Measurements from ENCODE around the gene ABLIM2.
"Not testable (repeated sequence)": the region's sequence is repeated elsewhere in the genome, so short reads cannot be mapped to it uniquely, and the experiment has no call there.

ABLIM2 gene

DNA sequence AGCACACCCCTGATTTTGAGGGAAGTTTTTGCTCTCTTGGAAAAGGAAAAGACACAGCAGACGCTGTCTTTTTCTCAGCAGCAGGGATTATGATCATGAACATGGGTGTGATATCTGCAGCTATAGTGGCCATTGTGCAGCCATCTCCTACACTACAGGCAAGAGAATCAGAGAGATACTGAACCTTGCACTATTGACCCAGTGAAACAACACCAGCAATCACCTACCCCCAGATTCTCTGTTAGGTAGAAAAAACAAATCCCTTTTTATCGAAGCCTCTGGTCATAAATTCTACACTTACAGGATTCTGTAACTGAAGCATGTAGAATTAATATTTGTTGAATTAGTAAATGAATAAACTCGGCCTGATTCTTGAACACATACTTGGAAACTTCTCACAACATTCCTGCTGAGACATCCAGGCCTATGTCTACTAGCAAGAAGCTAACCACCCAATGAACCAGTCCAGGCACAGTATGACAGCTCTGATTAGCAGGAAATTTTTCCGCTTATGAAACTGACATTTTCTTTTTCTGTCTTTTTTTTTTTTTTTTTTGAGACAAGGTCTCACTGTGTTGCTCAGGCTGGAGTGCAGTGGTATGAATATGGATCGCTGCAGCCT lies 213.9 kb downstream of the ABLIM2 start:
- DNase-seq (ENCODE audit: low read depth in 2 of 3, low spot score in 1 of 3), result no peak

DNA sequence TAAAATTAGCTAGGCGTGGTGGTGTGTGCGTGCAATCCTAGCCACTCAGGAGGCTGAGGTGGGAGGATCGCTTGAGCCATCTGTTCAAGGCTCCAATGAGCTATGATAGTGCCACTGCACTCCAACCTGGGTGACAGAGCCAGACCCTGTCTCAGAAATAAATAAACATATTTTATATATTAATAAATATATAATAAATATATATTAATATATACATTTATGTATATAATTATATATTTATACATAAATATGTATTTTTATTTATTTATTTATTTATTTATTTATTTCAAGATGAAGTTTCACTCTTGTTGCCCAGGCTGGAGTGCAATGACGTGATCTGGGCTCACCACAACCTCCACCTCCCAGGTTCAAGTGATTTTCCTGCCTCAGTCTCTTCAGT lies 214.9 kb downstream of the ABLIM2 start:
- DNase-seq (ENCODE audit: low read depth in 2 of 3, low spot score in 1 of 3), result not testable (repeated sequence)

DNA sequence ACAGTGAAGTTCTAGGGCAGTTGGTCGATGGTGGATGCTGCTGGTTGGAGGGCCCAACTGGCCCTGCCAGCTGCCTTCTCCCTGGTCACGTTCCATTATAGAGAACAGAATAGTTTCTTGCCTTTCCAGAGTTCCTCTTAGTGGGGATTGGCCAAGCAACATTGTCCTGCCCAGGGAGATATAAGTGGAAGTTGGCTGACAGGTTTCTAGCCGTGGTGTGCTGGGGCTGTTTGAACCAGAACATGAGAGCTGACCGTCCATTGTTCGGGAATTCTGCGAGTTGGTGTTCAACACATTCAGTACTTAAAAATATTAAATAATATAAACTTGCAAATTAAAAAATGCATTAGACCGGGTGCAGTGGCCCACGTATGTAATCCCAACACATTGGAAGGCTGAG lies 215.4 kb downstream of the ABLIM2 start:
- no peak for DNase-seq (ENCODE audit: low read depth in 2 of 3, low spot score in 1 of 3)

DNA sequence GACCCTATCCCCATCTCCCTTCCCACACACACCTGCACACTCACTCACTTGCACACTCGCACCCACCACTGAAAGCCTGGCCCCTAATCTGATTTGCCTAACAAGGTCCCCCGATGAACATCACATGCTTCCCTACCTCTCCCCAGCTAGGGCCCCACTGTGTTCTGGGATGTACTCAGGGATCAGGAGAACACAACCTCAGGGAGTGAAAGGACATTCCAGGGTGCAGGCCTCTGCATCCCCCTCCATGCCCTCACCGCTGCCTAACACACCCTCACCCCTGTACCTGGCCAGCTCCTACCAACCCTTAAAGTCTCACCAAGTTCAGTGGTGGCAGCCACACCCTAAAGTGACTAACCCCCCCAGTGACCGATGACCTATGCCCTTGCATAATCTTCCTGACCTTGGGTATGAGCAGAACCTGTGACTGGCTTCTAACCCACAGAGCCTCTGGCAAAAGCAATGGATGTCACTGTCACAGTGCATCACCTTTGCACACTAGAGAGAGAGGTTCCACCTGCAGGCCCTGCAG lies 216.6 kb downstream of the ABLIM2 start:
- DNase-seq (ENCODE audit: low read depth in 2 of 3, low spot score in 1 of 3), result no peak

DNA sequence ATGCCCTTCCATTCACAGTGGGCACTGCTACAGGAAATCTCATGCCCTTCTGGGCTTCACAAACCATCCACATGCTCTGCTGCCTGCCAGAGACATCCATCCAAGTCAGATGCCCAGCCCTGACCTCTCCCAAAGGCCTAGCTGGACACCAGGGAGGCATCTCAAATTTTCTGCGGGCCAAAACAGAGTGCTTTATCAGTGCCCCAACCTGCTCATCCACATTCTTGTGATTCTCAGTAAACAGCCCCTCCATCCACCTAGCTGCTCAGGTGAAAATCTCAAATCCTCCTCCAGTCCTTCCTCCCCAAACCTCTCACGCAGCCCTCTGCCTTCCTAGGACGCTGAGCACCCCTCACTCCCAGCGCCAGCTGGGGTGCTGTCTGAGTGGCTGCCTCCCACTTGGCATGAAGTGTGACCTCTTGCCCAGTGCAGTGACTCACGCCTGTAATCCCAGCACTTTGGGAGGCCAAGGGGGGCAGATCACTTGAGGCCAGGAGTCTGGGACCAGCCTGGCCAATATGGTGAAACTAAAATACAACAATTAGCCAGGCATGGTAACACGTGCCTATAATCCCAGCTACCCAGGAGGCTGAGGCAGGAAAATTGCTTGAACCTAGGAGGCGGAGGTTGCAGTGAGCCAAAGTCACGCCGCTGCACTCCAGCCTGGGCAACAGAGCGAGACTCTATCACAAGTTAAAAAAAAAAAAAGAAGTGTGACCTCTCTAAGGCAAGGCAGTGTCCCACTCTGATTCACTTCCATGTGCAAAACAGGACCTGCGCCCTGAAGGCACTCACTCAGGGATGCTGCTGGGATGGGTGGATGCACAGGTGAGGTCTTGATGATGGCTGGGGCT lies 217.3 kb downstream of the ABLIM2 start:
- no peak for DNase-seq (ENCODE audit: low read depth in 2 of 3, low spot score in 1 of 3)

DNA sequence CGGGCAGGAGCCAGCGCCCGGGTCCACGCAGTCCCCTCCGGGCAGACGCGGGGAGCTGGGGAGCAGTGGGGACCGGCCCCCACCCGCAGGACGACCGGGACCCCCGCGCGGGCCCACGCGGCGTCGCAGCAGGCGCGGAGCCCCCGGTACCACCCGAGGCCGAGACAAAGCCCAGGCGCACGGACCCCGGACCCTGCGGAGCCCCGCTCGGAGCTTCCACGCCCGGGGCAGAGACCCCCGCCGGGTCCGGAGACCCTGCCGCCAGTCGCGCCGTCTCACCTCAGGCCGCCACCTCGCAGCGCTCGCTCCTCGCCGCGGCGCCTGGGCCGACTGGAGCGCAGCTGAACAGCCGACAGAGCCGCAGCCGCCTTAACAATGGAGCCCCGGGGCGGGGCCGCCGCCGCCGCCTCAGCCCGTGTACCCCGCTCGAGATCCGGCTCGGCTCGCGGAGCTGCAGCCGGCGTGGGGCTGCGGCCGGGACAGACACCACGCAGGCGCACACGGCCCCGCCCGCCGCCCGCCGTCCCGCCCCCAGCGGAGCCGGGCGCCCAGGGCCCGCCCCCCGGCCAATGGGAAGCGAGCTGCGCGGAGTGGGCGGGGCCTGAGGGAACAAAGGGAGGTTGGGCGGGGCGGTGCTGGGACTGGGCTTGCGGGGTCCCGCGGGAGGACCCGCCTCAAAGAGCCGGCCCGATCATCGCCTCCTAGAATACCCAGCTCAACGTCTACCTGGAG lies 219.1 kb downstream of the ABLIM2 start, which contains the start of gene AFAP1:
Gene AFAP1 (minus strand): TSS at position 485 of the 732 bp plus-strand sequence. CDS start 67,783 bp downstream, outside the sequence.
- peak; percentile 73 to 86 (median 74) for DNase-seq (ENCODE audit: low read depth in 2 of 3, low spot score in 1 of 3)

DNA sequence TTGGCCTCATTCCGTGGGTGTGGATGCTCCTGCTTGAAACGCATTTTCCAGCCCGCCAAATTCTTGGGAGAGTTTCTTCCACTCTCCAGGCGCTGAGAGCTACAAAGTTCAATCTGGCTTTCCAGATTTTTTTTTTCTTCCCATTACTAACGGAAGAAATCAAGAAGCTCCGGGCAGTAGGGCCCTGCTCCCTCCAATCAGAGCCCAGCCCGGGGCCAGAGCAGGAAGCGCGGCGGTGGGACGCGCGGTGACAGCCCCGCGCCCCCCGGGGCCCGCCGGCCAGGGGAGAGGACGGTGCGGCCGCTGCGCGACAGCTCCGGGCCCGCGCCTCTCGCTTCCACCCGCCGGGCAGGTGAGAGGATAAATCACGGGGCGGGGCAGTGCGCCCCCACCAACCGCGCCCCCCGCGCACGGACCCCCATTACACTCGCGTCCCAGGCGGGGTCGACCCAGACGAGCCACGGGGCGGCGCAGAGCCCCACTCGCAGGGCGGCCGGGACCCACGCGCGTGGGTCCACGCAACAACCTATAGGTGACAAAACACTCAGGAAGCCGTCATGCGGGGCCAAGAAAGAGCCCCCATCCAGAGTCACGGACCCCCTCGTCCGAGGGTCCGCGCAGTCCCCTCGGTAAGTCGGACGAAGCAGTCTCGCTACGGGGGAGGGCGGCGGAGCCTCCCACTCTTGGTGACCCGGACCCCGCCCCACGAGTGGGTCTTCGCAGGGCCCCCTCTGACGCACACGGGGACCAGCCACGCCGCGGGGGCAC lies 219.8 kb downstream of the ABLIM2 start:
- no peak for DNase-seq (ENCODE audit: low read depth in 2 of 3, low spot score in 1 of 3)

DNA sequence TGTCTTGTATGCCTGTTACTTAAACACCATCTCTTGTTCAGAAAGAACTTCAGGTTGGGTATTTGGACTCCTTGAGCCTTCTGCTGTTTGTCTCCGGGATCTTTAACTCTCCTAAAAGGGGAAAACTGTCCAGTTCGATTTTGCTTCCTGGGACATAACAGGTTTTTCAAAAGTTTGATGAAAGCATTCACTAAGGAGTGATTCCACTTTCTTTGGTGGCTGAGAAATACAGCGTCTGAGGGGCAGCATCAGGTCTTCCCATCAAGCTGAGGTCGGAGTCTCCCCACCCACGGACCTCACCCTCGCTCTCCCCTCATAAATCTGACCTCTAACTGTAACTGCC lies 220.4 kb downstream of the ABLIM2 start:
- no peak for DNase-seq (ENCODE audit: low read depth in 2 of 3, low spot score in 1 of 3)

DNA sequence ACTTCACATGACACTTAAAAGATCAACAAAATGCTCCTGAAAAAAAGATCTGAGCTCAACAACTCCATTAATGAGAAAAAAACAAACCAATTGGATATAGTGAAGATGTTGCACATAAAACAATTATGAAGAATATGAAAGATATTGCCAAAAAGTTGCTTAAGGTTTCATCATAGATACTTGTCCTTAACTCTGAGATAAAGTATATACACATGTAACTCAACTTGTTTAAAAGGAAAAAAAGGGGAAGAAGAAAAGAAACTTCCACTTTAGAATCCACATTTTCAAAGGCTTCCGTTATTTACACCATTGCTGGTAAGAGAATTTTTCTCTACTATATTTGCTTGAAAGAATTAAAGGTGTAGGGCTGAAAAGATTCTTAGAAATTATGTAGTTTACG lies 221.6 kb downstream of the ABLIM2 start:
- DNase-seq (ENCODE audit: low read depth in 2 of 3, low spot score in 1 of 3), result no peak

DNA sequence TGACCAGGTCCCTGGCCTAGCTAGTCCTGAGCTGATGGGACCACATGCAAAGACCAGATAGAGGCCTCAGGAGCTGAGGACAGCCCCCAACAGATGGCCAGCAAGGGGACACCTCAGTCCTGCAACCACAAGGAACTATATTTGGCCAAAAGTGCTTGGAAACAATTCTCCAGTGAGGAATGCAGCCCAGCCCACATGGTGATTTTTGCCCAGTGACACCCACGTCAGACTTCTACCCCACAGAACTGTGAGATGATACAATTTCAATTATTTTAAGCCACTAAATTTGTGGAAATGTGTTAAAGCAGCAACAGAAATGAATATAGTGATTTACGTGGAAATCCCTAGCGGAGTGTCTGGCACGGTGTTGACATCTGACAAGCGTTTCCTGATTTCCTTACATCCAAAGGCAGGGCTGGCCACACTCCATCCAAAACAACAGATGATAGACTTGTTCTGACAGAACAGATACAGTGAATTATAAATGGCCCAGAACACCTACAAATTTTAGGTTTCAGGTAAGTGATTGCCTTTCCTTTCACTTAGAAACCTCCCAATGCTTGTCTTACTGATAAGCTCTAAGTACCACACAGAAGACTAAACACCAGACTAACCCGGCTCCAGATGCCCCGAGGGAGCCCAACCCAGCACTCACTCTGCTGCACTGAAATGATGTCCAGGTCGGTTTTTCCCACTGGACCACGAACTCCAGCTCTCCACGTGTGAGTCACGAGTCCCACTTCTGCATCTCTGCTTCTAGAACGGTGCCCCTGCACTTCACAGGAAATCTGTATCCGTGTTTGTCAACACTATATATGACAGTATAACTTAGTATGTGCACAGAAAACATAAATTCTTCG lies 224.7 kb downstream of the ABLIM2 start:
- DNase-seq (ENCODE audit: low read depth in 2 of 3, low spot score in 1 of 3), result no peak

DNA sequence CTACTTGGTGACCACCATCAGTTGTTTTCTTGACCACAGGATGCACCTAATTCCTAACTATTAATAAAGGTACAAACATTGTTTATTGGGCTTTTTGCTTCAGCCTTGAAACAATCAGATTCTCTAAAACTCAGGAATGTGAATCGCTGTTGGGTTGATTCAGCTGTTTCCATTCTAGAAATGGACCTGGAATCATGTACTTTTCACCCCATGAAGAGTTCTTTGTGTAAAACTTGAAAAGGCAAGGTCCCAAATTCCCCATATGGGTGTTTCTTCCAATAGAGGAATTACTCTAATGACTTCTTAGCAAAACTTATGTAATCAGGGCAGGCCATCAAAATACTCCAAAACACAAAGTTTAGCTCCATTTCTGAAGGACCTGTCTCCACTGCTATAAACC lies 226.3 kb downstream of the ABLIM2 start:
- no peak for DNase-seq (ENCODE audit: low read depth in 2 of 3, low spot score in 1 of 3)

DNA sequence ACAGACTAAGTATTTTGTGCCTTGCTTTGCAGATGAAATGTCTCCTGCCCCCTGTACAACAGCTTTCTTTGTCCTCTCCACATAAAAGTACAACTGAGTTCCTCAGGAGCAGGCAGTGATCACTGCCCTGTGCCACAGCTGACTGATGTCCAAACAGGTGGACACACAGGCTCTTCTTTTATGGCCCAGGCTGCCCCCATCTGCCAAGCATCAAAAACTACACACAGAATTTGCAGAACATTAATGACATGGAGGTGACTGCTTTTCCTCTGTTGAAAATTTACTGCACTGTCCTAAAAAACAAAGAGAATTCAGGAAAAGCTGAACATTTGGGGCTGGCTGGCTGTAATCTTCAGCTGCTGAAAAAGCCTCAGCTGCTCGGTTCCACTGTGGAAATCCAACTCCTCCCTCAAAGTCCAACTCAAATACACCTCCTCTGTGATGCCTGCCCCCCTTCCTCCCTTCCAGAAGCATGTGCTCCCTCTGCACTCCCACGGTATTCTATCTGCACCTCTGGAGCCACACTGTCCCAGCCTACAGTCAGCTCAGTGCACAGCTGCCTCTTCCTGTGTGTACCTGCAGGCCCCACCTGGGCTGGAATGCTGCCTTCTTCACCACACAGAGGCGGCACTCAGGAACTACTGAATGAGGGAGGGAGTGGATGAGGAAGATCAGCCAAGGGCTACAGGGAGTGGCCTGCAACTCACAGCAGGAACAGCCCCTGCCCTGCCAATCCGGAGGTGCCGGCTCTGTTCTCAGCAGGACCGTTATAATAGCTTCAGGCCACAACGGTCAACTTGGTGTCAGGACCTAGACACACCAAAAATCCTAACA lies 229.3 kb downstream of the ABLIM2 start:
- no peak for DNase-seq (ENCODE audit: low read depth in 2 of 3, low spot score in 1 of 3)

DNA sequence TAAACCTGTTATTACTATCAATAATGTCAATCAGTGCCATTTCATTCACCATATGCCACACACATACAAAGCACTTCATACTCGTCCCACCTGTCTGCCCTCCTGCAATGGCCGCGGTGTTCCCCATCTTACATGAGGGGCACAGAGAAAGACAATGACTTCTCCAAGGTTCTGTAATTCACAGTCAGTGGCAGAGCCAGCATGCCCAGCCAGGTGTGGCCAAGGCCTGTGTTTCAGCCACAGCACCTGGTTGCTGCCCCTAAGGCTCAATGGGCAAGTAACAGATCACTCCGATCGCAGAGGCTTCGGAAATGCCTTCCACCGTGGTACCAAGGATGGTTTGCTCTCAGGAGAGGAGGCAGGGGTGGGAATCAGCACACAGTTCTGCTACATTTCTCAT lies 229.9 kb downstream of the ABLIM2 start:
- DNase-seq (ENCODE audit: low read depth in 2 of 3, low spot score in 1 of 3), result no peak

DNA sequence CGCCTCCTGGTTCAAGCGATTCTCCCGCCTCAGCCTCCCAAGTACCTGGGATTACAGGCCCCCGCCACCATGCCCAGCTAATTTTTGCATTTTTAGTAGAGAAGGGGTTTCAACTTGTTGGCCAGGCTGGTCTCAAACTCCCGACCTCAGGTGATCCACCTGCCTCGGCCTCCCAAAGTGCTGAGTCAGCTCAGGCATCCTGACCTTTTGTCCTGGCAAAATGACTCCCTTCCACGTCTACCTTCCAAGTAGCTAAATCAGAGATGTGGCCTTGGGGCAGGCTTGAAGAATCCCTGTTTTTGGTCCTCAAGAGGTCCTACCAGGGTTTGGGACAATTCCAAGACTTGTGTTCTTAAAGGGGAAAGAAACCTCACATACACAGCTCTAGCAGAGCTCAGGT lies 231.8 kb downstream of the ABLIM2 start:
- no peak for DNase-seq (ENCODE audit: low read depth in 2 of 3, low spot score in 1 of 3)

DNA sequence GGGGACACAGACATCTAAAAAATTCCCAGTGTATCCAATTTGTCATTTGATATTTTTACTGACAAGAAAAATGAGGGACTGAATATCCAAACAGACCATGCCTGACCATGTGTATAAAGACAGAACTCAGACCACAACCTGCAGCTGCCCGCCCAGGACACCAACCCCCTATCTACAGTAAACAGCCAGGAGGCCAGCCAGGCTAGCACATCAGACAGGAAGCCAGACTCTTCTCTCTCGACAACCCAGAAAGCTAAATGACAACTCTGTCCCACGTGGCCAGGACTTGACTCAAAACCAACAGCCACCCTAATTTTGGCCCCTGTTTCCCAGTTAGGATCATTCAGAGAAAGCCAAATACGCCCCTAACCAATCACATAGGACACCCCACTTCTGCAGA lies 234.0 kb downstream of the ABLIM2 start:
- DNase-seq (ENCODE audit: low read depth in 2 of 3, low spot score in 1 of 3), result no peak

DNA sequence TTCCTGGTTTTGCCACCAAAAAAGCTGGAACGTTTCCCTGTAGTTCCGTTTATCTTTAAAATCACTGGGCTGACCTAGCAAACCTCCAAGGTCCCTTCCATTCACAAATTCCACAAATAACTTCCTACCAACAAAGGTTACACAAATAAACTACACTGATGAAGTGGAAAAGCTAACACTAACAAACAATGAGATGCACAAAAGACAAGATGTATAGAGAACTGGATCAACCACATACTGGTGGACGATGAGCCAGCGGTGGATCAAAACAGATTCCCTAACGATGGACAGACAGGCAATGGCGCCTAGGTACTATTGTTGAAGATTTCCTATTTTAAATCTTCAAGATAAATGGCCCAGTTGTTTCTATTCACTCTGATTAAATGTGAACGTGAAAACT lies 234.4 kb downstream of the ABLIM2 start:
- DNase-seq (ENCODE audit: low read depth in 2 of 3, low spot score in 1 of 3), result no peak

DNA sequence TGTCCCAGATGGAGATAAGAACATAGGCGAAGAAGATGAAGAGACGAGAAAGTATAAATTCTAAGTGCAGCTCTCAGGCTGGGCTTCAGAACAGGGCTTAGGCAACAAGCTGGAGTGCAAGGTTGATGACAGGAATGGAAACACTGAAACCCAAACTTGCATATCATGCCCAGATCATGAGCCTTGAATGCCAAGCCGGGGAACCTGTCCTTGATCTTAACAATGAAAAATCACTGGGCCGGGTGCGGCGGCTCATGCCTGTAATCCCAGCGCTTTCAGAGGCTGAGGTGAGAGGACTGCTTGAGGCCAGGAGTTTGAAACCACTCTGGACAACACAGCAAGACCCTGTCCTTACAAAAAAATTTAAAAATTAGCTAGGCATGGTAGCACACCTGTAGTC lies 236.1 kb downstream of the ABLIM2 start:
- no peak for DNase-seq (ENCODE audit: low read depth in 2 of 3, low spot score in 1 of 3)

DNA sequence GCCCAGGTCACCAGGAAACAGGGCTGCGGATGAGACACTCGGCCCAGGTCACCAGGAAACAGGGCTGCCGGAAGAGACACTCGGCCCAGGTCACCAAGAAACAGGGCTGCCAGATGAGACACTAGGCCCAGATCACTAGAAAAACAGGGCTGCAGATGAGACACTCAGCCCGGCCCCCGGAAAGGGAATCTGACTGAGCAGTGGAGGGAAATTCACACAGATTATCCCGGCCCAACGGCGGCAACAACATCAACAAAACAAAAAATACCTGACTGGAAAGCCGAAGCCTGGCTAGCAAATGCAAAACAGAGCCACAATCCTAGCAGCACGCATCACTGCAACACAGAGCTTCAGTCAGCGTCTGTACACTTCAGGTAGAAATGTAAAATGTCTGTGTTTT lies 239.6 kb downstream of the ABLIM2 start:
- no peak for DNase-seq (ENCODE audit: low read depth in 2 of 3, low spot score in 1 of 3)

DNA sequence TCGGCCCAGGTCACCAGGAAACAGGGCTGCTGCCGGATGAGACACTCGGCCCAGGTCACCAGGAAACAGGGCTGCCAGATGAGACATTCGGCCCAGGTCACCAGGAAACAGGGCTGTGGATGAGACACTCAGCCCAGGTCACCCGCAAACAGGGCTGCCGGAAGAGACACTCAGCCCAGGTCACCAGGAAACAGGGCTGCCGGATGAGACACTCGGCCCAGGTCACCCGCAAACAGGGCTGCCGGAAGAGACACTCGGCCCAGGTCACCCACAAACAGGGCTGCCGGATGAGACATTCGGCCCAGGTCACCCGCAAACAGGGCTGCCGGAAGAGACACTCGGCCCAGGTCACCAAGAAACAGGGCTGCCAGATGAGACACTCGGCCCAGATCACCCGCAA lies 240.4 kb downstream of the ABLIM2 start:
- not testable (repeated sequence) for DNase-seq (ENCODE audit: low read depth in 2 of 3, low spot score in 1 of 3)
